Right atrium auricular region (tissue), 2 donors: ENCODE results near the gene RBBP4. TPM values are rescaled to one million over a fixed set of nuclear protein-coding genes. Genes with fewer than 3 reads are reported as not detected.

ENCODE experiments used
- DNase-seq: peaks from one replicate; pipeline ENCODE4 v3.0.0-alpha.2; 2019; ENCODE audit warnings: low spot score
- H3K27ac ChIP-seq, 2 donors: fragments of 200-600 bp; sonication (generic); 1 replicate in 1 of 2; 2 replicates in 1 of 2; pipeline ENCODE4 v1.5.1; 2016 to 2019
- H3K27me3 ChIP-seq, 2 donors: fragments of 200-600 bp; sonication (generic); one replicate each; pipeline versions ENCODE4 v1.5.1 to v1.6.0; 2017 to 2019
- H3K36me3 ChIP-seq: fragments of 200-600 bp; sonication (generic); one replicate; pipeline ENCODE4 v1.5.1; 2016
- H3K4me1 ChIP-seq, 2 donors: fragments of 200-600 bp; sonication (generic); one replicate each; pipeline versions ENCODE4 v1.5.1 to v1.6.0; 2017 to 2019
- H3K4me3 ChIP-seq, 2 donors: fragments of 200-600 bp; sonication (generic); 1 replicate in 1 of 2; 2 replicates in 1 of 2; pipeline ENCODE4 v1.5.1; 2017 to 2019; ENCODE audit warnings: mild to moderate bottlenecking in 1 of 2, moderate library complexity in 1 of 2
- H3K9me3 ChIP-seq, 2 donors: fragments of 200-600 bp; sonication (generic); one replicate each; pipeline ENCODE4 v1.5.1; 2019
- total RNA-seq, 2 donors: library from RNA; depleted of rRNA; stranded (reverse); fragments of >200 nt; gene quantifications; one replicate each; pipeline ENCODE4 v1.1.0, GENCODE V29; 2016
- TF ChIP-seq, protein P1 (sequence below), 2 donors: fragments of 200-600 bp; sonication (generic); IDR thresholded peaks; one replicate each; pipeline ENCODE4 v1.5.1; 2019; ENCODE audit warnings: antibody characterized with exemption in 2 of 2

The RBBP4 gene
- total RNA-seq, 2 donors from 2014 or later = 62.5 to 65.7 TPM

DNA sequence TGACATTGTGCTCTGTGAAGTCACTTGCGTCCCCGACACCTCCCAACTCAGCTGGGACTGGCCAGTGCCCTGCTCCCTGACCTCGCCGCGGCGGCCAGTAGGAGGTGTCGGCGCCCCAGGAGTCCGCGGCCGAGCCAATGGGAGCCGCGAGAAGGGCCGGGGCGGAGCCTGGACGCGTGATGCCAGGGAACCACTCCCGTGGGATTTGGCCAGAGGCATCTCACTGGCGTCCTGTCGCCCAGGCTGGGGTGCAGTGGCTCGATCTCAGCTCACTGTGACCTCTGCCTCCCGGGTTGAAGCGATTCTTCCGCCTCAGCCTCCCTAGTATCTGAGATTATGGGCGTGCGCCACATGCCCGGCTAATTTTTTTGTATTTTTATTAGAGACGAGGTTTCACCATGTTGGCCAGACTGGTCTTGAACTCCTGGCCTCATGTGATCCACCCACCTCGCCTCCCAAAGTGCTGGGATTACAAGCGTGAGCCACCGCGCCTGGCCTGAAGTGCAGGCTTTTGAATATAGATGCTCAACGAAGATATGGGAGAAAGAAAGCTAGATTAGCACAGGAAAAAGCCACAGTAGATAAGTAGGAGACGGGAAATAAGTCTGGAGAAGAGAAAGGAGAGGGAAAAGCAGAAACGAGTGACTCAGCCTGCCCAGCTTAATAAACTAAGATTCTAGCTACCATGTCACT, 38.7 kb upstream of the RBBP4 start:
- H3K9me3 ChIP-seq = no peaks in the 10 kb centered on the region
- H3K27ac ChIP-seq = peak overlapping the region; percentile 9 to 46
- H3K4me3 ChIP-seq = peak overlapping the region; percentile 43 to 49
- peaks cover 0 to 4% of the 10 kb centered on the region in 2 donors for H3K4me1 ChIP-seq
- TF ChIP-seq, protein P1, sequence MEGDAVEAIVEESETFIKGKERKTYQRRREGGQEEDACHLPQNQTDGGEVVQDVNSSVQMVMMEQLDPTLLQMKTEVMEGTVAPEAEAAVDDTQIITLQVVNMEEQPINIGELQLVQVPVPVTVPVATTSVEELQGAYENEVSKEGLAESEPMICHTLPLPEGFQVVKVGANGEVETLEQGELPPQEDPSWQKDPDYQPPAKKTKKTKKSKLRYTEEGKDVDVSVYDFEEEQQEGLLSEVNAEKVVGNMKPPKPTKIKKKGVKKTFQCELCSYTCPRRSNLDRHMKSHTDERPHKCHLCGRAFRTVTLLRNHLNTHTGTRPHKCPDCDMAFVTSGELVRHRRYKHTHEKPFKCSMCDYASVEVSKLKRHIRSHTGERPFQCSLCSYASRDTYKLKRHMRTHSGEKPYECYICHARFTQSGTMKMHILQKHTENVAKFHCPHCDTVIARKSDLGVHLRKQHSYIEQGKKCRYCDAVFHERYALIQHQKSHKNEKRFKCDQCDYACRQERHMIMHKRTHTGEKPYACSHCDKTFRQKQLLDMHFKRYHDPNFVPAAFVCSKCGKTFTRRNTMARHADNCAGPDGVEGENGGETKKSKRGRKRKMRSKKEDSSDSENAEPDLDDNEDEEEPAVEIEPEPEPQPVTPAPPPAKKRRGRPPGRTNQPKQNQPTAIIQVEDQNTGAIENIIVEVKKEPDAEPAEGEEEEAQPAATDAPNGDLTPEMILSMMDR (IDR thresholded peaks at IDR 0.05) = peak in 1 of 2 donors; percentile 52
- H3K36me3 ChIP-seq = no peaks in the 10 kb centered on the region
- no peaks in the 10 kb centered on the region for H3K27me3 ChIP-seq
- DNase-seq = peak; percentile 91

GRCh38 chr1:32613472-32613871, 37.5 kb upstream of the RBBP4 start:
- Histone ChIP-seq H3K4me3 (no peak overlapping the region), H3K36me3 (no peaks in the 10 kb centered on the region), H3K4me1 (peaks cover 0 to 4% of the 10 kb centered on the region in 2 donors), H3K9me3 (no peaks in the 10 kb centered on the region), H3K27me3 (no peaks in the 10 kb centered on the region), H3K27ac (no peak overlapping the region)
- DNase-seq = no peak
- TF ChIP-seq, protein P1 (IDR thresholded peaks at IDR 0.05) = no peak

DNA sequence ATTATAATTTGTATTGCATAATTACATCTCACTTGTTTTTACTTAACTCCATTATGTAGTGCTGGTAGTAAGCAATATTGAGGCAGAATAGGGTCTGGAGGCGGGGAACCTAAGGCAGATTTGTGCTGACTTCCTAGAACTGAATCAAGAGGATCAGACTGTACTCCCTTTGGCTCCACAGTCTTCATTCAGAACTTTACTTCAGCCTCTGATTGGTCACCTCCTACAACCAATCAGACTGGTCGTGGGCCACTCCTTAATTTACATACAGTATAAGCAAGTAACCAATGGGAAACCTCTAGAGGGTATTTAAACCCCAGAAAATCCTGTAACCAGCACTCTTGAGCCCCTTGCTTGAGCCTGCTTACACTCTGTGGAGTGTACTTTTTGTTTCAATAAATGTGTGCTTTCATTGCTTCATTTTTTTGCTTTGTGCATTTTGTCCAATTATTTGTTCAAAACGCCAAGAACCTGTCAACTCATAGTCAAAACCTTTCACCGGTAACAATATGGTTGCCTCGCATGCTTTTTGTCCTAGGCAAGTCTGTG, 32.3 kb upstream of the RBBP4 start:
- Histone ChIP-seq H3K36me3 (no peaks in the 10 kb centered on the region), H3K9me3 (no peaks in the 10 kb centered on the region), H3K4me3 (no peak overlapping the region), H3K27me3 (no peaks in the 10 kb centered on the region), H3K4me1 (no peaks in the 10 kb centered on the region), H3K27ac (no peak overlapping the region)
- TF ChIP-seq, protein P1 (IDR thresholded peaks at IDR 0.05) = no peak
- no peak for DNase-seq

GRCh38 chr1:32619701-32620485, 31.1 kb upstream of the RBBP4 start:
- Histone ChIP-seq H3K4me1 (no peaks in the 10 kb centered on the region), H3K27me3 (no peaks in the 10 kb centered on the region), H3K27ac (no peak overlapping the region), H3K9me3 (no peaks in the 10 kb centered on the region), H3K36me3 (no peaks in the 10 kb centered on the region), H3K4me3 (no peak overlapping the region)
- TF ChIP-seq, protein P1 (IDR thresholded peaks at IDR 0.05) = peak in 1 of 2 donors; percentile 38
- DNase-seq = no peak

GRCh38 chr1:32622205-32622604, 28.8 kb upstream of the RBBP4 start:
- no peaks in the 10 kb centered on the region for H3K4me1 ChIP-seq
- DNase-seq = no peak
- H3K27me3 ChIP-seq = no peaks in the 10 kb centered on the region
- TF ChIP-seq, protein P1 (IDR thresholded peaks at IDR 0.05) = no peak
- no peaks in the 10 kb centered on the region for H3K9me3 ChIP-seq
- H3K27ac ChIP-seq = no peak overlapping the region
- no peaks in the 10 kb centered on the region for H3K36me3 ChIP-seq
- H3K4me3 ChIP-seq = no peak overlapping the region
